ENCODE data around the gene TM6SF1.

DNA sequence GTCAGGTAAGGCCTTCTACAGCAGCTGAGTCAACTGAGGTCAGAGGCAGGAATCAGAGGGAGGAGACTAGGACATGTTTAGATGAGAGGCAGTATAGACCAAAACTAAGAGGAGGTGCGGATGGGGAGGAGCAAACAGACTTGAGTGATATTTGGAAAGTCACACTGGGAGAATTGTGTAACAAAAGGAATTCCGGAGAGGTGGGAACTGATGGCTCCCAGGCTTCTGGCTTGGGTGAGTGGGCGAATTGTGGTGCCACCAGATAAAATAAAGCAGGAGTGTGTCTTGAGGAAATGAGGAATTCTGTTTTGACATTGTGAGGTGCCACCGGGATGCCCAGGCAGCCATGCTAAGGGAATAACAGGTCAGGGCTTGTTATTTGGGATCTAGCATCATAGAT, 3.3 kb upstream of the TM6SF1 start:
- TF ChIP-seq POLR2A (IDR thresholded peaks at IDR 0.05): no peak
- TF ChIP-seq, protein P1, sequence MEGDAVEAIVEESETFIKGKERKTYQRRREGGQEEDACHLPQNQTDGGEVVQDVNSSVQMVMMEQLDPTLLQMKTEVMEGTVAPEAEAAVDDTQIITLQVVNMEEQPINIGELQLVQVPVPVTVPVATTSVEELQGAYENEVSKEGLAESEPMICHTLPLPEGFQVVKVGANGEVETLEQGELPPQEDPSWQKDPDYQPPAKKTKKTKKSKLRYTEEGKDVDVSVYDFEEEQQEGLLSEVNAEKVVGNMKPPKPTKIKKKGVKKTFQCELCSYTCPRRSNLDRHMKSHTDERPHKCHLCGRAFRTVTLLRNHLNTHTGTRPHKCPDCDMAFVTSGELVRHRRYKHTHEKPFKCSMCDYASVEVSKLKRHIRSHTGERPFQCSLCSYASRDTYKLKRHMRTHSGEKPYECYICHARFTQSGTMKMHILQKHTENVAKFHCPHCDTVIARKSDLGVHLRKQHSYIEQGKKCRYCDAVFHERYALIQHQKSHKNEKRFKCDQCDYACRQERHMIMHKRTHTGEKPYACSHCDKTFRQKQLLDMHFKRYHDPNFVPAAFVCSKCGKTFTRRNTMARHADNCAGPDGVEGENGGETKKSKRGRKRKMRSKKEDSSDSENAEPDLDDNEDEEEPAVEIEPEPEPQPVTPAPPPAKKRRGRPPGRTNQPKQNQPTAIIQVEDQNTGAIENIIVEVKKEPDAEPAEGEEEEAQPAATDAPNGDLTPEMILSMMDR (IDR thresholded peaks at IDR 0.05): no peak

Measured in esophagus squamous epithelium (tissue), 4 donors.